ENCODE data around the gene RAB4B.

RAB4B gene

GRCh38 chr19:40735013-40735771 is 42.9 kb upstream of the RAB4B start:
- no peak overlapping the region for H3K4me2 ChIP-seq (ENCODE audit: insufficient read depth, low read length, poor library complexity, severe bottlenecking)
- H4K91ac ChIP-seq (ENCODE audit: low read depth, low read length, poor library complexity): no peak overlapping the region
- H3K23ac ChIP-seq (ENCODE audit: low read depth, low read length, poor library complexity): no peak overlapping the region
- H3K4me1 ChIP-seq (ENCODE audit: control insufficient read depth in 2 of 2, insufficient read depth in 1 of 2, low read depth in 1 of 2, low read length in 2 of 2): no peaks in the 10 kb centered on the region
- H2BK120ac ChIP-seq (ENCODE audit: low read depth, low read length): no peak overlapping the region
- H3K27me3 ChIP-seq (ENCODE audit: control insufficient read depth in 3 of 3, insufficient read depth in 3 of 3, low read depth in 1 of 3, low read length in 3 of 3): no peaks in the 10 kb centered on the region
- no peak overlapping the region for H2AFZ ChIP-seq (ENCODE audit: low read length)
- H3K18ac ChIP-seq (ENCODE audit: low read length): no peak overlapping the region
- WGBS, 2 donors (ENCODE audit: extremely low coverage in 2 of 2, insufficient read length in 2 of 2, insufficient replicate concordance in 1 of 2): no CpG with 5 or more reads among the region's 11 CpGs
- no peak overlapping the region for H3K27ac ChIP-seq (replicated peaks; ENCODE audit: low read length)
- no peak overlapping the region for H3K14ac ChIP-seq (ENCODE audit: low read length)
- H2BK15ac ChIP-seq (ENCODE audit: low read length): no peak overlapping the region
- H3K79me1 ChIP-seq (ENCODE audit: low read depth, low read length): peaks cover 3% of the 10 kb centered on the region
- DNase-seq (ENCODE audit: low spot score): no peak
- H3K4ac ChIP-seq (ENCODE audit: low read length): no peak overlapping the region
- H3K4me3 ChIP-seq (ENCODE audit: low read length in 2 of 2): no peak overlapping the region
- no peak overlapping the region for H2AK5ac ChIP-seq (ENCODE audit: low read depth, low read length)
- H2BK12ac ChIP-seq (ENCODE audit: low read length): no peak overlapping the region
- H3K36me3 ChIP-seq (replicated peaks in 1 of 2; ENCODE audit: control insufficient read depth in 2 of 2, insufficient read depth in 2 of 2, low read length in 2 of 2): peaks cover 44 to 86% of the 10 kb centered on the region in 2 donors
- H3K9ac ChIP-seq (ENCODE audit: low read depth, low read length, poor library complexity): no peak overlapping the region
- H4K8ac ChIP-seq (ENCODE audit: low read depth, low read length): no peak overlapping the region
- H3K9me3 ChIP-seq (replicated peaks in 1 of 2; ENCODE audit: control insufficient read depth in 2 of 2, insufficient read depth in 1 of 2, low read depth in 1 of 2, low read length in 2 of 2): no peaks in the 10 kb centered on the region
- H2BK5ac ChIP-seq (ENCODE audit: low read length): no peak overlapping the region

DNA sequence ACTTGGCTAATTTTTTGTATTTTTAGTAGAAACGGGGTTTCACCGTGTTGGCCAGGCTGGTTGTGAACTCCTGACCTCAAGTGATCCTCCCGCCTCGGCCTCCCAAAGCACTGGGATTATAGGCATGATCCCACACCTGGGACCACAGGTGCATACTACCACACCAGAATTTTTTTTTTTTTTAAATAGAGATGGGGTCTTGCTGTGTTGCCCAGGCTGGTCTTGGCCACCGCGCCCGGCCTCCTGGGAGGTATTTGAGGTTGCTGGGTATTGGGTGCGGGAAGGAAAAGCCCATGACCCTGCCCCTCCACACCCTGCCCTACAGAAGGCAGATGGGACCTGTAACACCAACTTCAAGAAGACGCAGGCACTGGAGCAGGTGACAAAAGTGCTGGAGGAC is 41.4 kb upstream of the RAB4B start:
- Histone ChIP-seq H3K79me1 (ENCODE audit: low read depth, low read length) (peaks cover 3% of the 10 kb centered on the region), H3K27me3 (ENCODE audit: control insufficient read depth in 3 of 3, insufficient read depth in 3 of 3, low read depth in 1 of 3, low read length in 3 of 3) (no peaks in the 10 kb centered on the region), H3K4me2 (ENCODE audit: insufficient read depth, low read length, poor library complexity, severe bottlenecking) (no peak overlapping the region), H2AK5ac (ENCODE audit: low read depth, low read length) (no peak overlapping the region), H3K18ac (ENCODE audit: low read length) (no peak overlapping the region), H2BK5ac (ENCODE audit: low read length) (no peak overlapping the region), H2BK120ac (ENCODE audit: low read depth, low read length) (no peak overlapping the region), H2AFZ (ENCODE audit: low read length) (no peak overlapping the region), H2BK12ac (ENCODE audit: low read length) (no peak overlapping the region), H2BK15ac (ENCODE audit: low read length) (no peak overlapping the region), H3K23ac (ENCODE audit: low read depth, low read length, poor library complexity) (no peak overlapping the region), H3K4me1 (ENCODE audit: control insufficient read depth in 2 of 2, insufficient read depth in 1 of 2, low read depth in 1 of 2, low read length in 2 of 2) (no peaks in the 10 kb centered on the region), H3K9me3 (replicated peaks in 1 of 2; ENCODE audit: control insufficient read depth in 2 of 2, insufficient read depth in 1 of 2, low read depth in 1 of 2, low read length in 2 of 2) (peaks cover 0 to 1% of the 10 kb centered on the region in 2 donors), H4K91ac (ENCODE audit: low read depth, low read length, poor library complexity) (no peak overlapping the region), H3K14ac (ENCODE audit: low read length) (no peak overlapping the region), H3K4me3 (ENCODE audit: low read length in 2 of 2) (no peak overlapping the region), H3K9ac (ENCODE audit: low read depth, low read length, poor library complexity) (no peak overlapping the region), H3K27ac (replicated peaks; ENCODE audit: low read length) (no peak overlapping the region), H4K8ac (ENCODE audit: low read depth, low read length) (no peak overlapping the region), H3K4ac (ENCODE audit: low read length) (no peak overlapping the region), H3K36me3 (replicated peaks in 1 of 2; ENCODE audit: control insufficient read depth in 2 of 2, insufficient read depth in 2 of 2, low read length in 2 of 2) (peaks cover 38 to 82% of the 10 kb centered on the region in 2 donors)
- no peak for DNase-seq (ENCODE audit: low spot score)
- WGBS, 2 donors (ENCODE audit: extremely low coverage in 2 of 2, insufficient read length in 2 of 2, insufficient replicate concordance in 1 of 2): no CpG with 5 or more reads among the region's 9 CpGs

DNA sequence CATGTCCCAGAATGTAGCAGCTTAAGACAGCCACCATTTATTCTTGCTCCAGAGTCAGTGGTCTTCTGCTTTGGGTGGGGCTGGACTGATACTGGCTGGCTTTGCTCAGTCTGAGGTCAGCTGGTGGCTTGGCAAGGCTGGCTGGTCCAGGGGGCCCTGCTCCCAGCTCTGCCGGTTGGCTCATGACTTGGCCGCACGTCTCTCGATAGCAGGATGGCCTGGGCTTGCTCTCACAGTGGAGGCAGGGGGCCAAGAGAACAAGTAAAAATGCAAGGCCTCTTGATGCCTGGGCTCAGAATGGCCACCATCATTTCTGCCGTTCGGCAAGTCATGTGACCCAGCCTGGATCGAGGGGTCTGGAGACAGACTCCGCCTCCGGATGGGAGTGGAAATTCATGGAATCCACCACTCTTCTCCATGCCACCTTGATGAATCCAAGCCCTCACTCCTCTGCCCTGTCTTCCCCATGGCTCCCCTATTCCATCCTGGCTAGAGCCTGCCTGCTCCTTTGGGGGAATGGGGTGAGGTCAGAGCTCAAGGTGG is 40.9 kb upstream of the RAB4B start:
- peaks cover 39 to 83% of the 10 kb centered on the region in 2 donors for H3K36me3 ChIP-seq (replicated peaks in 1 of 2; ENCODE audit: control insufficient read depth in 2 of 2, insufficient read depth in 2 of 2, low read length in 2 of 2)
- no peak overlapping the region for H2BK15ac ChIP-seq (ENCODE audit: low read length)

GRCh38 chr19:40739030-40739839 is 38.8 kb upstream of the RAB4B start:
- H2BK120ac ChIP-seq (ENCODE audit: low read depth, low read length): no peak overlapping the region
- peak overlapping the region; percentile 11 for H3K4ac ChIP-seq (ENCODE audit: low read length)
- peaks cover 0 to 1% of the 10 kb centered on the region in 2 donors for H3K9me3 ChIP-seq (replicated peaks in 1 of 2; ENCODE audit: control insufficient read depth in 2 of 2, insufficient read depth in 1 of 2, low read depth in 1 of 2, low read length in 2 of 2)
- H2BK12ac ChIP-seq (ENCODE audit: low read length): no peak overlapping the region
- no CpG with 5 or more reads among the region's 22 CpGs for WGBS, 2 donors (ENCODE audit: extremely low coverage in 2 of 2, insufficient read length in 2 of 2, insufficient replicate concordance in 1 of 2)
- no peaks in the 10 kb centered on the region for H3K4me1 ChIP-seq (ENCODE audit: control insufficient read depth in 2 of 2, insufficient read depth in 1 of 2, low read depth in 1 of 2, low read length in 2 of 2)
- DNase-seq (ENCODE audit: low spot score): no peak
- peak overlapping the region; percentile 65 for H4K8ac ChIP-seq (ENCODE audit: low read depth, low read length)
- no peak overlapping the region for H3K14ac ChIP-seq (ENCODE audit: low read length)
- H3K9ac ChIP-seq (ENCODE audit: low read depth, low read length, poor library complexity): peak overlapping the region; percentile 60
- no peaks in the 10 kb centered on the region for H3K27me3 ChIP-seq (ENCODE audit: control insufficient read depth in 3 of 3, insufficient read depth in 3 of 3, low read depth in 1 of 3, low read length in 3 of 3)
- H3K23ac ChIP-seq (ENCODE audit: low read depth, low read length, poor library complexity): peak overlapping the region; percentile 73
- H3K4me2 ChIP-seq (ENCODE audit: insufficient read depth, low read length, poor library complexity, severe bottlenecking): no peak overlapping the region
- H3K36me3 ChIP-seq (replicated peaks in 1 of 2; ENCODE audit: control insufficient read depth in 2 of 2, insufficient read depth in 2 of 2, low read length in 2 of 2): peaks cover 36 to 77% of the 10 kb centered on the region in 2 donors
- H3K27ac ChIP-seq (replicated peaks; ENCODE audit: low read length): no peak overlapping the region
- peaks cover 3% of the 10 kb centered on the region for H3K79me1 ChIP-seq (ENCODE audit: low read depth, low read length)
- H3K18ac ChIP-seq (ENCODE audit: low read length): no peak overlapping the region
- no peak overlapping the region for H4K91ac ChIP-seq (ENCODE audit: low read depth, low read length, poor library complexity)
- peak overlapping the region; percentile 87 for H2BK5ac ChIP-seq (ENCODE audit: low read length)
- H2AK5ac ChIP-seq (ENCODE audit: low read depth, low read length): no peak overlapping the region
- peak overlapping the region; percentile 11 for H2BK15ac ChIP-seq (ENCODE audit: low read length)
- H3K4me3 ChIP-seq (ENCODE audit: low read length in 2 of 2): no peak overlapping the region
- H2AFZ ChIP-seq (ENCODE audit: low read length): no peak overlapping the region

More for the DNA sequence above, 40.9 kb upstream of the RAB4B start:
- H3K27ac ChIP-seq (replicated peaks; ENCODE audit: low read length): no peak overlapping the region
- H3K18ac ChIP-seq (ENCODE audit: low read length): no peak overlapping the region
- peaks cover 3% of the 10 kb centered on the region for H3K79me1 ChIP-seq (ENCODE audit: low read depth, low read length)
- H3K9ac ChIP-seq (ENCODE audit: low read depth, low read length, poor library complexity): no peak overlapping the region
- no peak overlapping the region for H3K4me2 ChIP-seq (ENCODE audit: insufficient read depth, low read length, poor library complexity, severe bottlenecking)
- DNase-seq (ENCODE audit: low spot score): no peak
- no CpG with 5 or more reads among the region's 9 CpGs for WGBS, 2 donors (ENCODE audit: extremely low coverage in 2 of 2, insufficient read length in 2 of 2, insufficient replicate concordance in 1 of 2)
- no peaks in the 10 kb centered on the region for H3K4me1 ChIP-seq (ENCODE audit: control insufficient read depth in 2 of 2, insufficient read depth in 1 of 2, low read depth in 1 of 2, low read length in 2 of 2)
- H2AK5ac ChIP-seq (ENCODE audit: low read depth, low read length): no peak overlapping the region
- H3K27me3 ChIP-seq (ENCODE audit: control insufficient read depth in 3 of 3, insufficient read depth in 3 of 3, low read depth in 1 of 3, low read length in 3 of 3): no peaks in the 10 kb centered on the region
- peaks cover 0 to 1% of the 10 kb centered on the region in 2 donors for H3K9me3 ChIP-seq (replicated peaks in 1 of 2; ENCODE audit: control insufficient read depth in 2 of 2, insufficient read depth in 1 of 2, low read depth in 1 of 2, low read length in 2 of 2)
- no peak overlapping the region for H2AFZ ChIP-seq (ENCODE audit: low read length)
- no peak overlapping the region for H3K14ac ChIP-seq (ENCODE audit: low read length)
- H2BK12ac ChIP-seq (ENCODE audit: low read length): no peak overlapping the region
- no peak overlapping the region for H3K4me3 ChIP-seq (ENCODE audit: low read length in 2 of 2)
- H4K91ac ChIP-seq (ENCODE audit: low read depth, low read length, poor library complexity): no peak overlapping the region
- H2BK120ac ChIP-seq (ENCODE audit: low read depth, low read length): no peak overlapping the region
- H2BK5ac ChIP-seq (ENCODE audit: low read length): no peak overlapping the region
- H3K4ac ChIP-seq (ENCODE audit: low read length): no peak overlapping the region
- no peak overlapping the region for H4K8ac ChIP-seq (ENCODE audit: low read depth, low read length)
- H3K23ac ChIP-seq (ENCODE audit: low read depth, low read length, poor library complexity): no peak overlapping the region
